ENCODE data around the gene PTPRM.

The PTPRM gene

GRCh38 chr18:7629416-7629815, 62.3 kb downstream of the PTPRM start:
- DNase-seq (ENCODE audit: low spot score), result no peak

- no peak for DNase-seq (ENCODE audit: low spot score)
Observed at GRCh38 chr18:7630731-7631442, 63.8 kb downstream of the PTPRM start.

- no peak for DNase-seq (ENCODE audit: low spot score)
Observed at GRCh38 chr18:7632152-7633098, 65.3 kb downstream of the PTPRM start.

GRCh38 chr18:7633171-7633570, 66.1 kb downstream of the PTPRM start:
- DNase-seq (ENCODE audit: low spot score), result no peak

GRCh38 chr18:7635948-7636347, 68.8 kb downstream of the PTPRM start:
- DNase-seq (ENCODE audit: low spot score), result no peak

GRCh38 chr18:7637269-7637668, 70.2 kb downstream of the PTPRM start:
- DNase-seq (ENCODE audit: low spot score), result no peak

- no peak for DNase-seq (ENCODE audit: low spot score)
Observed at GRCh38 chr18:7638321-7638720, 71.2 kb downstream of the PTPRM start.

- DNase-seq (ENCODE audit: low spot score), result no peak
Observed at GRCh38 chr18:7641813-7642212, 74.7 kb downstream of the PTPRM start.

- DNase-seq (ENCODE audit: low spot score), result peak; percentile 93
Observed at GRCh38 chr18:7642331-7642890, 75.3 kb downstream of the PTPRM start.

- DNase-seq (ENCODE audit: low spot score), result no peak
Observed at GRCh38 chr18:7645756-7646155, 78.6 kb downstream of the PTPRM start.

GRCh38 chr18:7646174-7646886, 79.2 kb downstream of the PTPRM start:
- DNase-seq (ENCODE audit: low spot score), result peak; percentile 80

GRCh38 chr18:7647500-7647899, 80.4 kb downstream of the PTPRM start:
- no peak for DNase-seq (ENCODE audit: low spot score)

- no peak for DNase-seq (ENCODE audit: low spot score)
Observed at GRCh38 chr18:7657050-7657449, 89.9 kb downstream of the PTPRM start.

GRCh38 chr18:7657937-7658336, 90.8 kb downstream of the PTPRM start:
- no peak for DNase-seq (ENCODE audit: low spot score)

GRCh38 chr18:7658701-7659100, 91.6 kb downstream of the PTPRM start:
- no peak for DNase-seq (ENCODE audit: low spot score)

- DNase-seq (ENCODE audit: low spot score), result no peak
Observed at GRCh38 chr18:7661207-7661606, 94.1 kb downstream of the PTPRM start.

- DNase-seq (ENCODE audit: low spot score), result no peak
Observed at GRCh38 chr18:7662866-7663265, 95.8 kb downstream of the PTPRM start.

- DNase-seq (ENCODE audit: low spot score), result no peak
Observed at GRCh38 chr18:7663366-7664312, 96.5 kb downstream of the PTPRM start.

GRCh38 chr18:7666195-7666776, 99.2 kb downstream of the PTPRM start:
- DNase-seq (ENCODE audit: low spot score), result no peak

GRCh38 chr18:7668392-7668791, 101.3 kb downstream of the PTPRM start:
- DNase-seq (ENCODE audit: low spot score), result no peak

GRCh38 chr18:7669361-7669760, 102.2 kb downstream of the PTPRM start:
- no peak for DNase-seq (ENCODE audit: low spot score)
